H1 (cell line): ENCODE results near the gene UBAP1. TPM values are rescaled to one million over a fixed set of nuclear protein-coding genes. Genes with fewer than 3 reads are reported as not detected.

Experiments used
- CTCF ChIA-PET: fragments of 300-600 bp; sonication (Branson Sonifier 250); formaldehyde crosslinking; loops from one replicate; lab custom pipeline; 2021; ENCODE audit not compliant: partially characterized antibody; lab: Charles Lee
- POLR2A ChIA-PET: fragments of 300-600 bp; sonication (Branson Sonifier 250); formaldehyde crosslinking; loops from one replicate; lab custom pipeline; 2021; ENCODE audit warnings: inconsistent platforms; ENCODE audit not compliant: partially characterized antibody; lab: Charles Lee
- DNase-seq, 2 experiments: peaks; one replicate each; pipeline versions ENCODE4 v3.0.0 to v3.0.0-alpha.2; 2010 to 2022; ENCODE audit warnings: low spot score in 2 of 2, low read depth in 1 of 2, mixed read lengths in 1 of 2
- FAIRE-seq: peaks from 2 replicates; lab custom pipeline; 2011; peaks lifted over from hg19 to GRCh38; lab: Jason Lieb, UNC
- H2AFZ ChIP-seq: 2 replicates; pipeline ENCODE4 v1.8.1; 2012; ENCODE audit warnings: low read length, inconsistent platforms
- H2AK5ac ChIP-seq: 2 replicates; pipeline ENCODE4 v1.6.1; 2013; ENCODE audit warnings: low read depth, low read length
- H2BK120ac ChIP-seq: replicated peaks from 2 replicates; pipeline ENCODE3; 2013; ENCODE audit warnings: low read depth, low read length, inconsistent platforms
- H2BK12ac ChIP-seq: 2 replicates; pipeline ENCODE4 v1.6.1; 2013; ENCODE audit warnings: low read depth, low read length
- H2BK15ac ChIP-seq: 2 replicates; pipeline ENCODE4 v1.6.1; 2013; ENCODE audit warnings: low read length
- H2BK20ac ChIP-seq: 2 replicates; pipeline ENCODE4 v1.6.1; 2013; ENCODE audit warnings: low read length
- H2BK5ac ChIP-seq: 2 replicates; pipeline ENCODE4 v1.6.1; 2013; ENCODE audit warnings: low read depth, low read length
- H3K14ac ChIP-seq: 2 replicates; pipeline ENCODE4 v1.6.1; 2013; ENCODE audit warnings: inconsistent platforms; ENCODE audit not compliant: insufficient read length
- H3K18ac ChIP-seq: 2 replicates; pipeline ENCODE4 v1.6.1; 2013; ENCODE audit warnings: low read length; ENCODE audit errors: extremely low read depth
- H3K23ac ChIP-seq: 2 replicates; pipeline ENCODE4 v1.6.1; 2013; ENCODE audit warnings: inconsistent platforms; ENCODE audit not compliant: insufficient read length
- H3K23me2 ChIP-seq: 2 replicates; pipeline ENCODE4 v1.6.1; 2013; ENCODE audit warnings: low read depth, low read length
- H3K27ac ChIP-seq: 2 replicates; pipeline ENCODE4 v1.6.1; 2011; ENCODE audit warnings: low read depth, low read length, inconsistent platforms
- H3K27me3 ChIP-seq, 4 experiments: replicated peaks in 1 of 4; 1 replicate in 1 of 4; 2 replicates in 3 of 4; pipeline versions ENCODE4 v1.6.1 to v1.8.1; 2011 to 2013; ENCODE audit warnings: low read length in 3 of 4, mild to moderate bottlenecking in 3 of 4, inconsistent platforms in 2 of 4, mixed read lengths in 2 of 4, moderate library complexity in 1 of 4; ENCODE audit not compliant: control insufficient read depth in 3 of 4, insufficient read depth in 3 of 4; ENCODE audit errors: extremely low read depth in 1 of 4
- H3K36me3 ChIP-seq, 4 experiments: 2 replicates each; pipeline versions ENCODE4 v1.6.1 to v1.8.1; 2011 to 2013; ENCODE audit warnings: mild to moderate bottlenecking in 4 of 4, low read length in 3 of 4, moderate library complexity in 2 of 4, control low read depth in 1 of 4, inconsistent platforms in 1 of 4; ENCODE audit not compliant: insufficient read depth in 4 of 4, control insufficient read depth in 2 of 4
- H3K4ac ChIP-seq: replicated peaks from 2 replicates; pipeline ENCODE3; 2013; ENCODE audit warnings: low read length, low read depth, mixed read lengths, inconsistent platforms; ENCODE audit not compliant: insufficient read length
- H3K4me1 ChIP-seq, 4 experiments: replicated peaks in 1 of 4; 1 replicate in 1 of 4; 2 replicates in 3 of 4; pipeline versions ENCODE4 v1.6.1 to v1.8.1; 2011 to 2013; ENCODE audit warnings: low read length in 3 of 4, inconsistent platforms in 2 of 4, mixed read lengths in 1 of 4; ENCODE audit not compliant: insufficient read depth in 4 of 4, control insufficient read depth in 3 of 4
- H3K4me2 ChIP-seq, 2 experiments: 2 replicates each; pipeline versions ENCODE4 v1.6.1 to v1.8.1; 2011 to 2013; ENCODE audit warnings: low read depth in 2 of 2, low read length in 2 of 2, control low read depth in 1 of 2, inconsistent platforms in 1 of 2, mild to moderate bottlenecking in 1 of 2; ENCODE audit not compliant: insufficient read depth in 1 of 2
- H3K4me3 ChIP-seq, 4 experiments: fragments of 200-600, 300-600 bp in 1 of 4; sonication (generic), shearing (Covaris generic), sonication (Bioruptor Twin) in 1 of 4; 2 replicates each; pipeline versions ENCODE4 v1.5.1 to v1.8.1; 2011 to 2016; ENCODE audit warnings: low read length in 4 of 4, low read depth in 3 of 4, control low read depth in 2 of 4, inconsistent platforms in 2 of 4, mild to moderate bottlenecking in 2 of 4, mixed read lengths in 1 of 4, moderate library complexity in 1 of 4; ENCODE audit not compliant: insufficient read depth in 2 of 4; ENCODE audit errors: extremely low read depth in 1 of 4
- H3K56ac ChIP-seq: replicated peaks from 2 replicates; pipeline ENCODE3; 2013; ENCODE audit warnings: low read depth, mild to moderate bottlenecking, mixed read lengths, low read length, inconsistent platforms; ENCODE audit not compliant: insufficient read length
- H3K79me1 ChIP-seq: 2 replicates; pipeline ENCODE4 v1.6.1; 2013; ENCODE audit warnings: low read depth, low read length, control low read depth
- H3K79me2 ChIP-seq, 2 experiments: 2 replicates each; pipeline versions ENCODE4 v1.6.1 to v1.8.1; 2012 to 2013; ENCODE audit warnings: low read length in 2 of 2, mild to moderate bottlenecking in 2 of 2, inconsistent platforms in 1 of 2; ENCODE audit not compliant: insufficient read depth in 2 of 2, control insufficient read depth in 1 of 2
- H3K9ac ChIP-seq, 4 experiments: replicated peaks in 1 of 4; 1 replicate in 1 of 4; 2 replicates in 3 of 4; pipeline versions ENCODE4 v1.6.1 to v1.8.1; 2011 to 2013; ENCODE audit warnings: low read depth in 3 of 4, low read length in 3 of 4, control low read depth in 2 of 4, mild to moderate bottlenecking in 2 of 4, moderate library complexity in 2 of 4, inconsistent platforms in 1 of 4; ENCODE audit errors: extremely low read depth in 1 of 4
- H3K9me3 ChIP-seq, 2 experiments: 2 replicates each; pipeline versions ENCODE4 v1.6.1 to v1.8.1; 2012 to 2013; ENCODE audit warnings: mild to moderate bottlenecking in 2 of 2, moderate library complexity in 2 of 2, control low read depth in 1 of 2, inconsistent platforms in 1 of 2, low read depth in 1 of 2, low read length in 1 of 2, mixed read lengths in 1 of 2; ENCODE audit not compliant: insufficient read depth in 2 of 2
- H4K20me1 ChIP-seq, 2 experiments: replicated peaks in 1 of 2; 2 replicates each; pipeline versions ENCODE3 to v1.8.1; 2011 to 2013; ENCODE audit warnings: inconsistent platforms in 2 of 2, low read length in 2 of 2, mild to moderate bottlenecking in 1 of 2; ENCODE audit not compliant: insufficient read depth in 2 of 2, control insufficient read depth in 1 of 2
- H4K5ac ChIP-seq: 2 replicates; pipeline ENCODE4 v1.6.1; 2013; ENCODE audit warnings: low read length, low read depth, mixed read lengths, inconsistent platforms; ENCODE audit not compliant: insufficient read length
- H4K8ac ChIP-seq: 2 replicates; pipeline ENCODE4 v1.8.0; 2013; ENCODE audit warnings: mild to moderate bottlenecking, moderate library complexity, low read length, inconsistent platforms; ENCODE audit not compliant: insufficient read depth; ENCODE audit errors: extremely low read depth
- H4K91ac ChIP-seq: replicated peaks from 2 replicates; pipeline ENCODE3; 2013; ENCODE audit warnings: low read length, mixed read lengths, inconsistent platforms; ENCODE audit not compliant: insufficient read length
- BRCA1 ChIP-seq: IDR thresholded peaks from 2 replicates; pipeline ENCODE4 v1.6.1; 2012; ENCODE audit warnings: low read depth, low read length, improper control_type of control experiment
- CBX8 ChIP-seq: fragments of 300-800, 300-1000 bp; sonication (generic); IDR thresholded peaks from 2 replicates; pipeline ENCODE4 v1.7.1; 2016; ENCODE audit warnings: low read depth, low read length, borderline replicate concordance
- CEBPB ChIP-seq: IDR thresholded peaks from 2 replicates; pipeline ENCODE4 v1.6.1; 2012; ENCODE audit warnings: low read depth, low read length
- EGR1 ChIP-seq: IDR thresholded peaks from 2 replicates; pipeline ENCODE4 v1.6.1; 2011; ENCODE audit warnings: low read depth, low read length, borderline replicate concordance
- EP300 ChIP-seq, 2 experiments: IDR thresholded peaks; 1 replicate in 1 of 2; 2 replicates in 1 of 2; pipeline ENCODE4 v1.6.1; 2011 to 2012; ENCODE audit warnings: low read depth in 2 of 2, low read length in 2 of 2, mild to moderate bottlenecking in 2 of 2, borderline replicate concordance in 1 of 2, inconsistent platforms in 1 of 2, moderate library complexity in 1 of 2
- EZH2 ChIP-seq: fragments of 200-600 bp; sonication (generic); IDR thresholded peaks from 2 replicates; pipeline ENCODE4 v1.7.1; 2012; ENCODE audit warnings: low read depth, mild to moderate bottlenecking, moderate library complexity, low read length, inconsistent platforms; ENCODE audit not compliant: severe bottlenecking
- HDAC2 ChIP-seq, 2 experiments: fragments of 300-600 bp in 1 of 2; sonication (generic) in 1 of 2; IDR thresholded peaks; 2 replicates each; pipeline ENCODE4 v1.6.1; 2011 to 2012; ENCODE audit warnings: low read depth in 2 of 2, low read length in 2 of 2, mild to moderate bottlenecking in 2 of 2, moderate library complexity in 2 of 2, borderline replicate concordance in 1 of 2, inconsistent platforms in 1 of 2
- KDM5A ChIP-seq: fragments of 200-600 bp; IDR thresholded peaks from 2 replicates; pipeline ENCODE4 v1.7.1; 2012; ENCODE audit warnings: mild to moderate bottlenecking, low read length, inconsistent platforms, mixed read lengths
- MAFK ChIP-seq: IDR thresholded peaks from 2 replicates; pipeline ENCODE4 v1.6.1; 2012; ENCODE audit warnings: low read depth, mild to moderate bottlenecking, improper control_type of control experiment, low read length
- POLR2AphosphoS5 ChIP-seq: IDR thresholded peaks from 2 replicates; pipeline ENCODE4 v1.6.1; 2011; ENCODE audit warnings: low read depth, low read length
- RXRA ChIP-seq: IDR thresholded peaks from 2 replicates; pipeline ENCODE4 v1.6.1; 2011; ENCODE audit warnings: low read depth, mild to moderate bottlenecking, low read length, moderate library complexity; ENCODE audit not compliant: insufficient read depth
- SAP30 ChIP-seq: fragments of 300-600 bp; sonication (generic); IDR thresholded peaks from 2 replicates; pipeline ENCODE4 v1.7.1; 2012; ENCODE audit warnings: low read length, moderate library complexity, mild to moderate bottlenecking, inconsistent platforms; ENCODE audit not compliant: insufficient read depth, insufficient replicate concordance
- SIX5 ChIP-seq: IDR thresholded peaks from 2 replicates; pipeline ENCODE4 v1.6.1; 2011; ENCODE audit warnings: mild to moderate bottlenecking, low read depth, low read length
- TBP ChIP-seq: IDR thresholded peaks from 2 replicates; pipeline ENCODE4 v1.6.1; 2011; ENCODE audit warnings: low read depth, low read length, improper control_type of control experiment
- TEAD4 ChIP-seq: IDR thresholded peaks from 2 replicates; pipeline ENCODE4 v1.6.1; 2012; ENCODE audit warnings: low read depth, low read length, inconsistent platforms, mixed read lengths
- WGBS, 2 experiments: shearing (Covaris generic) in 1 of 2; methylation state at CpG; one replicate each; pipeline versions ENCODE4 v1.1.6 to v1.1.7; 2013 to 2015; ENCODE audit warnings: low lambda C conversion rate in 2 of 2, mixed read lengths in 2 of 2, inconsistent platforms in 1 of 2, low coverage in 1 of 2, missing lambda C conversion rate in 1 of 2; ENCODE audit not compliant: insufficient replicate concordance in 2 of 2, insufficient coverage in 1 of 2, insufficient read length in 1 of 2; ENCODE audit errors: extremely low coverage in 1 of 2, missing lambda C conversion rate in 1 of 2; 5-methylcytosine and 5-hydroxymethylcytosine counted together
- polyA plus RNA-seq, 7 experiments: library from polyadenylated mRNA; depleted of rRNA in 3 of 7; stranded (reverse) in 5 of 7; unstranded in 2 of 7; fragments of >200 nt in 5 of 7; fragments of 200-250 nt in 2 of 7; gene quantifications; 1 replicate in 5 of 7; 2 replicates in 1 of 7; 4 replicates in 1 of 7; pipeline versions ENCODE4 v1.2.1 to v1.2.3, GENCODE V29; 2011 to 2013; ENCODE audit warnings: missing spikeins in 2 of 7, mixed read lengths in 2 of 7
- total RNA-seq: library from RNA; stranded (reverse); fragmentation: NEBNext Ultra II Directional; extraction: Animal tissue kit (Norgen Biotek cat#: 25700); gene quantifications from 2 replicates; pipeline ENCODE4 v1.2.1, GENCODE V29; 2021

The UBAP1 gene
- total and polyA plus RNA-seq, 2 of the 8 experiments (the other 6 are each of a cell fraction or from before 2014, with no cell fraction given) = 31.3 to 31.4 TPM

DNA sequence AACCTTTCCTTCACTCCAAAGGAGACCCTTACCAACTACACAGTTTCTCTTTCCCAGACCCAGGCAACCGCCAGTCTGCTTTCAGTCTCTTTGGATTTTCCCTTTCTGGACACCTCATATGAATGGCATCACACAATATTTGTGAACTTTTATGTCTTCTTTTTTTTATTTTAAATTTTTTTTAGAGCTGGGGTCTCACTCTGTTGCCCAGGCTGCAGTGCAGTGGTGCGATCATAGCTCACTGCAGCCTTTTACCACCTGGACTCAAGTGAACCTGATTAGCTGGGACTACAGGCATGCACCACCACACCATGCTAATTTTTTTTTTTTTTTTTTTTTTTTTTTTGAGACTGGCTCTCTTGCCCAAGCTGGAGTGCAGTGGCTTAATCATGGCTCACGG lies 37.5 kb downstream of the UBAP1 start:
- Histone ChIP-seq H2AFZ (no peak overlapping the region), H4K91ac (no peak overlapping the region), H3K27me3 (no peaks in the 10 kb centered on the region), H4K8ac (no peak overlapping the region), H3K27ac (no peak overlapping the region), H4K20me1 (no peaks in the 10 kb centered on the region), H3K14ac (no peak overlapping the region), H2BK15ac (no peak overlapping the region), H2AK5ac (no peak overlapping the region), H3K79me2 (peaks cover 0 to 3% of the 10 kb centered on the region in 2 experiments; a peak in 2 of 4 replicates), H3K4me2 (no peak overlapping the region), H3K56ac (no peak overlapping the region), H2BK5ac (no peak overlapping the region), H3K9me3 (no peaks in the 10 kb centered on the region), H3K36me3 (no peaks in the 10 kb centered on the region), H3K4me3 (no peak overlapping the region), H2BK12ac (no peak overlapping the region), H4K5ac (no peak overlapping the region), H3K23ac (no peak overlapping the region), H3K79me1 (no peaks in the 10 kb centered on the region), H2BK20ac (no peak overlapping the region), H3K18ac (no peak overlapping the region), H3K9ac (no peak overlapping the region), H3K23me2 (no peaks in the 10 kb centered on the region), H3K4me1 (no peaks in the 10 kb centered on the region), H3K4ac (no peak overlapping the region), H2BK120ac (no peak overlapping the region)
- 87% methylated on average over 2 of the region's 3 CpGs; no CpG with 5 or more reads in 1 of the 2 experiments for WGBS, 2 experiments
- no peak for FAIRE-seq
- ChIA-PET CTCF (interaction anchor here (1.3 kb wide), 1 partner anchor 10 kb away, joined by 3 read pairs; no protein-coding TSS in a partner anchor), POLR2A (interaction anchor here (0.7 to 1.2 kb wide), 2 partner anchors 17 to 38 kb away, joined by 4 read pairs; partner anchors contain the start of gene UBAP1)
- DNase-seq = no peak
- TF ChIP-seq RXRA = no peak
- no peak for TF ChIP-seq KDM5A
- TF ChIP-seq EP300 (IDR thresholded peaks at IDR 0.05; ENCODE audit: borderline replicate concordance in 1 of 2, low read depth in 2 of 2, low read length in 2 of 2) = no peak
- TF ChIP-seq MAFK = no peak
- TF ChIP-seq CEBPB = no peak
- TF ChIP-seq BRCA1 = no peak
- no peak for TF ChIP-seq CBX8
- no peak for TF ChIP-seq TEAD4
- TF ChIP-seq POLR2AphosphoS5 = no peak
- TF ChIP-seq SIX5 = no peak
- TF ChIP-seq HDAC2 (IDR thresholded peaks at IDR 0.05; ENCODE audit: borderline replicate concordance in 1 of 2, low read depth in 2 of 2, low read length in 2 of 2) = no peak
- TF ChIP-seq TBP = no peak
- no peak for TF ChIP-seq EGR1
- no peak for TF ChIP-seq EZH2
- TF ChIP-seq SAP30 = no peak
